CD4-positive, alpha-beta T cell (primary cell): ENCODE data around the gene CYTH4. TPM values are rescaled to one million over a fixed set of nuclear protein-coding genes. Genes with fewer than 3 reads are reported as not detected.

Experiments used
- ATAC-seq: fragments of 200-7000 bp; cut with Tn5 transposase; one replicate; pipeline ENCODE4 v1.10.0; 2022; ENCODE audit warnings: mild to moderate bottlenecking; ENCODE audit not compliant: poor library complexity
- CTCF ChIA-PET: fragments of 350-600 bp; sonication (Branson Sonifier 250); formaldehyde crosslinking; loops from one replicate; lab custom pipeline; 2021; ENCODE audit warnings: antibody characterized with exemption, inconsistent platforms; lab: Charles Lee
- POLR2A ChIA-PET: fragments of 350-600 bp; sonication (Branson Sonifier 250); formaldehyde crosslinking; loops from one replicate; lab custom pipeline; 2021; ENCODE audit warnings: antibody characterized with exemption, inconsistent platforms; lab: Charles Lee
- DNase-seq, 14 experiments: peaks; one replicate each; pipeline ENCODE4 v3.0.0-alpha.2; 2013 to 2020; ENCODE audit warnings: mixed read lengths in 2 of 14
- H3K27ac ChIP-seq, 2 donors: one replicate each; pipeline versions ENCODE4 v1.5.1 to v1.7.0; 2013; ENCODE audit warnings: low read length in 2 of 2, low read depth in 1 of 2, mild to moderate bottlenecking in 1 of 2
- H3K27me3 ChIP-seq, 2 experiments: 1 replicate in 1 of 2; 2 replicates in 1 of 2; pipeline versions ENCODE4 v1.6.1 to v1.7.0; 2013; ENCODE audit warnings: low read length in 2 of 2, control low read depth in 1 of 2, mild to moderate bottlenecking in 1 of 2, moderate library complexity in 1 of 2; ENCODE audit not compliant: insufficient read depth in 2 of 2, control insufficient read depth in 1 of 2
- H3K36me3 ChIP-seq: one replicate; pipeline ENCODE4 v1.6.1; 2013; ENCODE audit warnings: low read length, control low read depth; ENCODE audit not compliant: insufficient read depth
- H3K4me1 ChIP-seq: one replicate; pipeline ENCODE4 v1.6.1; 2013; ENCODE audit warnings: low read length, control low read depth; ENCODE audit not compliant: insufficient read depth
- H3K4me3 ChIP-seq: one replicate; pipeline ENCODE4 v1.5.1; 2013; ENCODE audit warnings: mild to moderate bottlenecking, low read length, moderate library complexity
- H3K9me3 ChIP-seq, 2 experiments: 1 replicate in 1 of 2; 2 replicates in 1 of 2; pipeline versions ENCODE4 v1.6.1 to v1.7.0; 2013; ENCODE audit warnings: low read length in 2 of 2, mild to moderate bottlenecking in 2 of 2, control low read depth in 1 of 2, moderate library complexity in 1 of 2; ENCODE audit not compliant: control insufficient read depth in 1 of 2, insufficient read depth in 1 of 2
- H3K27ac Mint-ChIP-seq: one replicate; pipeline ENCODE4 v1.8.0; 2020; ENCODE audit warnings: mixed read lengths
- H3K27me3 Mint-ChIP-seq: one replicate; pipeline ENCODE4 v1.8.0; 2021; ENCODE audit warnings: mixed read lengths
- H3K36me3 Mint-ChIP-seq: one replicate; pipeline ENCODE4 v1.8.0; 2021; ENCODE audit warnings: low read depth, mixed read lengths
- H3K4me1 Mint-ChIP-seq: one replicate; pipeline ENCODE4 v1.8.0; 2021; ENCODE audit warnings: low read depth, mixed read lengths
- H3K4me3 Mint-ChIP-seq: one replicate; pipeline ENCODE4 v1.8.0; 2020; ENCODE audit warnings: mild to moderate bottlenecking, mixed read lengths
- H3K9me3 Mint-ChIP-seq: one replicate; pipeline ENCODE4 v1.8.0; 2020; ENCODE audit warnings: mixed read lengths
- intact Hi-C, 2 experiments: fragments of 100-400 bp; cut with DNase I in 1 of 2; cut with micrococcal nuclease in 1 of 2; formaldehyde crosslinking; loops; one replicate each; pipeline versions ENCODE4 v1.15.1 to v1.9.0; 2023 to 2025; cut with DNase I, micrococcal nuclease
- total RNA-seq, 174 experiments: library from RNA in 2 of 174; stranded (reverse) in 2 of 174; gene quantifications; one replicate each; pipeline ENCODE4 v1.2.3 and lab custom pipeline; 2021 to 2026
- TF ChIP-seq, protein P1 (sequence below): fragments of 200-600 bp; IDR thresholded peaks from one replicate; pipeline ENCODE4 v1.8.0; 2022; ENCODE audit warnings: antibody characterized with exemption, mild to moderate bottlenecking

Gene CYTH4
- total RNA-seq, 2 experiments from 2014 or later = 134 to 138 TPM

DNA sequence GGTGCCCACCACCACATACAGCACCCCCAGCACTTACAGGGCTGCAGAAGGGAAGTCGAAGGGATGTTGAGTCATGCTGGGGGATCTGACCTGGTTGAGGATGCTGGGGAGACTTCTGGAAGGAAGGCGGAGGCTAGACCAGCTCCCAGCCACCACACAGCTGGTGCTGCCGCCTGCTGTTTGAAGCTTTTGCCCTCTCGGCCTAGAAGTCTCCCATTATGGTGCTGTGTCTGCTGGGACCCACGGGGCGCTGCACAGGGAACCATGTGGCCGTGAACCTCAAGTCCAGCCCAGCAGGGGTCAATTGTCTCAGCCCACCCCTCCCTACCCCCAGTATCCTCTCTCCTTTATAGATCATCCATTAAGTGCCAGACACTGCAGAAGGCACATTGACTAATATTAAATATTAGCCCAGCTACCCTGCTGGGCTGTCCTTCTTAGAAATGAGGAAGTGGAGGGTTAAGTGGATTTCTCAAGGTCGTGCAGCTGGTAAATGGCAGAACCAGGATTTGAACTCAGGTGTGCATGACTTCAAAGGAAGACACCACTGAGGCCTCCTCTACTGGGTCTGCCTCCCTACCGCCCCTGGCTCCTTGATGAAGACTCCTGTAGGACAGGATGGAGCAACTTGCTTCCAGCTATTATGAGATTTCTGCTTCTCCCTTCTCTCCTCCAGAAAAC is 49.7 kb downstream of the CYTH4 start:
- H3K4me1 ChIP-seq = peaks cover 14% of the 10 kb centered on the region
- ChIA-PET CTCF (interaction anchor here (0.6 kb wide), 1 partner anchor 141 kb away, joined by 3 read pairs; no protein-coding TSS in a partner anchor), POLR2A (no interaction called here)
- ATAC-seq (no peak), DNase-seq (no peak)
- intact Hi-C loops = no loop called here
- H3K36me3 Mint-ChIP-seq = no peaks in the 10 kb centered on the region
- TF ChIP-seq, protein P1, sequence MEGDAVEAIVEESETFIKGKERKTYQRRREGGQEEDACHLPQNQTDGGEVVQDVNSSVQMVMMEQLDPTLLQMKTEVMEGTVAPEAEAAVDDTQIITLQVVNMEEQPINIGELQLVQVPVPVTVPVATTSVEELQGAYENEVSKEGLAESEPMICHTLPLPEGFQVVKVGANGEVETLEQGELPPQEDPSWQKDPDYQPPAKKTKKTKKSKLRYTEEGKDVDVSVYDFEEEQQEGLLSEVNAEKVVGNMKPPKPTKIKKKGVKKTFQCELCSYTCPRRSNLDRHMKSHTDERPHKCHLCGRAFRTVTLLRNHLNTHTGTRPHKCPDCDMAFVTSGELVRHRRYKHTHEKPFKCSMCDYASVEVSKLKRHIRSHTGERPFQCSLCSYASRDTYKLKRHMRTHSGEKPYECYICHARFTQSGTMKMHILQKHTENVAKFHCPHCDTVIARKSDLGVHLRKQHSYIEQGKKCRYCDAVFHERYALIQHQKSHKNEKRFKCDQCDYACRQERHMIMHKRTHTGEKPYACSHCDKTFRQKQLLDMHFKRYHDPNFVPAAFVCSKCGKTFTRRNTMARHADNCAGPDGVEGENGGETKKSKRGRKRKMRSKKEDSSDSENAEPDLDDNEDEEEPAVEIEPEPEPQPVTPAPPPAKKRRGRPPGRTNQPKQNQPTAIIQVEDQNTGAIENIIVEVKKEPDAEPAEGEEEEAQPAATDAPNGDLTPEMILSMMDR = no peak
- peaks cover 81% of the 10 kb centered on the region for H3K27me3 Mint-ChIP-seq
- H3K4me1 Mint-ChIP-seq = peaks cover 11% of the 10 kb centered on the region
- no peaks in the 10 kb centered on the region for H3K36me3 ChIP-seq
- H3K27me3 ChIP-seq = peaks cover 50 to 58% of the 10 kb centered on the region in 2 experiments
- no peaks in the 10 kb centered on the region for H3K9me3 Mint-ChIP-seq
- peaks cover 0 to 10% of the 10 kb centered on the region in 2 experiments for H3K9me3 ChIP-seq
- H3K27ac ChIP-seq = no peak overlapping the region
- H3K4me3 ChIP-seq = no peak overlapping the region
- H3K4me3 Mint-ChIP-seq = no peak overlapping the region
- H3K27ac Mint-ChIP-seq = no peak overlapping the region

DNA sequence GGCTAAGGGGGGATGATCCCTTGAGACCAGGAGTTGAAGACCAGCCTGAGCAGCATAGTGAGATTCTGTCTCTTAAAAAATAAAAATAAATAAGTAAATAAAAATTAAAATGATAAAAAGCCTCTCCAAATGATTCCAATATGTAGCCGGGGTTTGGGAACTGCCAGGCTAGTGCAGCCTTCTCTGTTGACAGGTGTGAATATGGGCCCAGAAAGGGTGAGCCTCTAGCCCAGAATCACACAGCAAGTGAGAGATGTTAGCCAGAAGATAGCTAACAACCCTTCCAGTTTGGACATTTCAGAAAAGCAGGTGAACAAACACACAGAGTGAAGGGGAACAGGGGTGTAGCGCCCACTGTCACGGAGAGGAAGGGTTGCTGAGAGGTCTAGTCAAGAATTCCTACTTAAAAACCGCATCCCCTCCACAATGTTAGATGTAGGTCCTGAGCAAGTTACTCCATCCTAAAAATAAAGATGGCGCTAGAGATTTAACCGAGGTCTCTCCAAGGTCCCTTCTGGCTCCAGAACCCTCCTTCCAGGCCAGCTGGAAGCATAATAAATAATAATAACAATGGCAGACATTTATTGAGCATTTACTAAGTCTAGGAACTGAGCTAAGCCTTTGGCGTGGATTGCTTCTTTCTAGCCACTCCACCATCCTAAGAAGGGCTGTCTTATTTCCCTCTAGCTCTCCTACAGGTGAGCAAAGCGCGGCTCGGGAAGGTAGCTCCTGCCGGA is 51.6 kb downstream of the CYTH4 start:
- no peaks in the 10 kb centered on the region for H3K36me3 ChIP-seq
- TF ChIP-seq, protein P1 = no peak
- H3K4me1 ChIP-seq = peaks cover 14% of the 10 kb centered on the region
- Mint-ChIP-seq H3K27ac (no peak overlapping the region), H3K9me3 (no peaks in the 10 kb centered on the region), H3K27me3 (peaks cover 66% of the 10 kb centered on the region), H3K4me3 (no peak overlapping the region), H3K36me3 (no peaks in the 10 kb centered on the region), H3K4me1 (peaks cover 11% of the 10 kb centered on the region)
- intact Hi-C loops = no loop called here
- H3K4me3 ChIP-seq = no peak overlapping the region
- no peak overlapping the region for H3K27ac ChIP-seq
- CTCF ChIA-PET = interaction anchor here (0.6 to 1.1 kb wide), 2 partner anchors 17 to 706 kb away, joined by 3 to 4 read pairs; no protein-coding TSS in a partner anchor
- ATAC-seq = no peak
- DNase-seq = no peak
- peaks cover 0 to 10% of the 10 kb centered on the region in 2 experiments for H3K9me3 ChIP-seq
- peaks cover 50 to 56% of the 10 kb centered on the region in 2 experiments for H3K27me3 ChIP-seq
- POLR2A ChIA-PET = no interaction called here

DNA sequence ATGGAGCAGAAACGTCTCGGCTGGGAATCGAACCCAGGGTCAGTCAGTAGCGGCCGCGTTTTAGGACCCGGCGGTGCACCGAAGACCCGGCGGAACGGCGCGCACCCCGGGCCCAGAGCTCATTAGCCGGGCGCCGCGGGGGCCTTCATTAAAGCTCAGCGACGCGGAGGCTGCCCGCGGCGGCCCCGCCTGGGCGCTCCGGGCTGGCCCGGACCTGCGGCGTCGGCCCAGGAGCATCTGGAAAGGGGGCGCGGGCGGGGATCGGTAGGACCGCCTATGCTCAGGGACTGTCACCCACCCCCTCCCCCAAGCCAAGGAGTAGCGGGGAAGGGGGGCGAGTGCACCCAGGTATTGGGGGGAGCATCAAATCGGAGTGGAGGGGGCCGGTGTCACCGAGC is 52.2 kb downstream of the CYTH4 start:
- no peaks in the 10 kb centered on the region for H3K36me3 ChIP-seq
- peaks cover 14% of the 10 kb centered on the region for H3K4me1 ChIP-seq
- no peak overlapping the region for H3K4me3 ChIP-seq
- DNase-seq = no peak
- Mint-ChIP-seq H3K36me3 (no peaks in the 10 kb centered on the region), H3K4me3 (no peak overlapping the region), H3K27ac (no peak overlapping the region), H3K4me1 (peaks cover 11% of the 10 kb centered on the region), H3K9me3 (no peaks in the 10 kb centered on the region), H3K27me3 (peaks cover 61% of the 10 kb centered on the region)
- no peak overlapping the region for H3K27ac ChIP-seq
- ATAC-seq = no peak
- TF ChIP-seq, protein P1 = no peak
- H3K9me3 ChIP-seq = peaks cover 0 to 10% of the 10 kb centered on the region in 2 experiments
- intact Hi-C loops = no loop called here
- POLR2A ChIA-PET = no interaction called here
- H3K27me3 ChIP-seq = peaks cover 50 to 52% of the 10 kb centered on the region in 2 experiments
- CTCF ChIA-PET = interaction anchor here (1.1 to 1.2 kb wide), 2 partner anchors 18 to 478 kb away, joined by 3 to 4 read pairs; no protein-coding TSS in a partner anchor
